SJSA1 (cell line): ENCODE measurements around the gene FAM118A. TPM values are rescaled to one million over a fixed set of nuclear protein-coding genes. Genes with fewer than 3 reads are reported as not detected.
"Not testable (repeated sequence)": the region's sequence is repeated elsewhere in the genome, so short reads cannot be mapped to it uniquely, and the experiment has no call there.

ENCODE experiments used
- DNase-seq, 2 experiments: peaks; one replicate each; pipeline ENCODE4 v3.0.0-alpha.2; 2015 to 2020; ENCODE audit warnings: low spot score in 2 of 2, low read depth in 1 of 2
- H3K27ac ChIP-seq: fragments of 250-450 bp; sonication (Bioruptor Pico); 2 replicates; pipeline ENCODE4 v1.5.1; 2020; ENCODE audit warnings: mild to moderate bottlenecking, moderate library complexity
- H3K27me3 ChIP-seq: fragments of 250-450 bp; sonication (Bioruptor Pico); replicated peaks from 2 replicates; pipeline ENCODE4 v1.5.1; 2020; ENCODE audit warnings: mild to moderate bottlenecking, moderate library complexity
- H3K36me3 ChIP-seq: fragments of 250-450 bp; sonication (Bioruptor Pico); 2 replicates; pipeline ENCODE4 v1.5.1; 2020; ENCODE audit warnings: mild to moderate bottlenecking
- H3K4me1 ChIP-seq: fragments of 250-450 bp; sonication (Bioruptor Pico); replicated peaks from 2 replicates; pipeline ENCODE4 v1.6.1; 2021; ENCODE audit warnings: mild to moderate bottlenecking
- H3K4me3 ChIP-seq: fragments of 250-450 bp; sonication (Bioruptor Pico); 2 replicates; pipeline ENCODE4 v1.5.1; 2020; ENCODE audit warnings: mild to moderate bottlenecking
- H3K9me3 ChIP-seq: fragments of 250-450 bp; sonication (Bioruptor Pico); replicated peaks from 2 replicates; pipeline ENCODE4 v1.5.1; 2020; ENCODE audit warnings: mild to moderate bottlenecking
- total RNA-seq: library from RNA; depleted of rRNA; stranded (reverse); fragments of >200 nt; shearing (Covaris generic); gene quantifications from 2 replicates; pipeline ENCODE4 v1.2.3, GENCODE V29; 2014

The FAM118A gene
- total RNA-seq, 1 experiment from 2014 or later, result 19.8 TPM

GRCh38 chr22:45321827-45322226, 12.1 kb downstream of the FAM118A start:
- Histone ChIP-seq H3K27ac (no peak overlapping the region), H3K36me3 (peaks cover 43% of the 10 kb centered on the region), H3K4me3 (no peak overlapping the region), H3K27me3 (no peaks in the 10 kb centered on the region), H3K9me3 (no peaks in the 10 kb centered on the region), H3K4me1 (peaks cover 44% of the 10 kb centered on the region)
- DNase-seq, result no peak

GRCh38 chr22:45322873-45323525, 13.3 kb downstream of the FAM118A start:
- DNase-seq, result no peak
- peaks cover 52% of the 10 kb centered on the region for H3K36me3 ChIP-seq
- H3K27me3 ChIP-seq, result no peaks in the 10 kb centered on the region
- H3K4me1 ChIP-seq, result peaks cover 33% of the 10 kb centered on the region
- no peaks in the 10 kb centered on the region for H3K9me3 ChIP-seq
- no peak overlapping the region for H3K27ac ChIP-seq
- no peak overlapping the region for H3K4me3 ChIP-seq

GRCh38 chr22:45323695-45324094, 14.0 kb downstream of the FAM118A start:
- H3K9me3 ChIP-seq, result no peaks in the 10 kb centered on the region
- peaks cover 26% of the 10 kb centered on the region for H3K4me1 ChIP-seq
- peaks cover 55% of the 10 kb centered on the region for H3K36me3 ChIP-seq
- no peak for DNase-seq
- H3K27ac ChIP-seq, result no peak overlapping the region
- no peaks in the 10 kb centered on the region for H3K27me3 ChIP-seq
- H3K4me3 ChIP-seq, result no peak overlapping the region

GRCh38 chr22:45324311-45324711, 14.6 kb downstream of the FAM118A start:
- no peak for DNase-seq
- peaks cover 60% of the 10 kb centered on the region for H3K36me3 ChIP-seq
- H3K4me3 ChIP-seq, result no peak overlapping the region
- H3K27me3 ChIP-seq, result no peaks in the 10 kb centered on the region
- H3K27ac ChIP-seq, result no peak overlapping the region
- no peaks in the 10 kb centered on the region for H3K9me3 ChIP-seq
- H3K4me1 ChIP-seq, result peaks cover 20% of the 10 kb centered on the region

- not testable (repeated sequence) for H3K27me3 ChIP-seq, H3K4me3 ChIP-seq, DNase-seq, H3K27ac ChIP-seq, H3K4me1 ChIP-seq, H3K9me3 ChIP-seq
- peaks cover 78% of the 10 kb centered on the region for H3K36me3 ChIP-seq
Measured at GRCh38 chr22:45328261-45328660, 18.5 kb downstream of the FAM118A start.

GRCh38 chr22:45328822-45329529, 19.2 kb downstream of the FAM118A start:
- DNase-seq, result no peak
- no peaks in the 10 kb centered on the region for H3K4me1 ChIP-seq
- H3K36me3 ChIP-seq, result peaks cover 75% of the 10 kb centered on the region
- H3K27ac ChIP-seq, result no peak overlapping the region
- no peaks in the 10 kb centered on the region for H3K27me3 ChIP-seq
- H3K9me3 ChIP-seq, result no peaks in the 10 kb centered on the region
- H3K4me3 ChIP-seq, result no peak overlapping the region

GRCh38 chr22:45329530-45329936, 19.8 kb downstream of the FAM118A start:
- H3K27me3 ChIP-seq, result no peaks in the 10 kb centered on the region
- DNase-seq, result no peak
- peaks cover 75% of the 10 kb centered on the region for H3K36me3 ChIP-seq
- no peaks in the 10 kb centered on the region for H3K9me3 ChIP-seq
- no peaks in the 10 kb centered on the region for H3K4me1 ChIP-seq
- no peak overlapping the region for H3K4me3 ChIP-seq
- no peak overlapping the region for H3K27ac ChIP-seq

- Histone ChIP-seq H3K27me3 (no peaks in the 10 kb centered on the region), H3K4me3 (no peak overlapping the region), H3K4me1 (no peaks in the 10 kb centered on the region), H3K36me3 (peaks cover 75% of the 10 kb centered on the region), H3K9me3 (no peaks in the 10 kb centered on the region), H3K27ac (no peak overlapping the region)
- no peak for DNase-seq
Measured at GRCh38 chr22:45330548-45330947, 20.8 kb downstream of the FAM118A start.

GRCh38 chr22:45331486-45331885, 21.8 kb downstream of the FAM118A start:
- H3K9me3 ChIP-seq, result no peaks in the 10 kb centered on the region
- peaks cover 80% of the 10 kb centered on the region for H3K36me3 ChIP-seq
- H3K4me1 ChIP-seq, result no peaks in the 10 kb centered on the region
- no peak for DNase-seq
- H3K27me3 ChIP-seq, result no peaks in the 10 kb centered on the region
- H3K27ac ChIP-seq, result no peak overlapping the region
- no peak overlapping the region for H3K4me3 ChIP-seq

- H3K4me1 ChIP-seq, result no peaks in the 10 kb centered on the region
- DNase-seq, result no peak
- H3K36me3 ChIP-seq, result peaks cover 81% of the 10 kb centered on the region
- H3K4me3 ChIP-seq, result no peak overlapping the region
- H3K9me3 ChIP-seq, result no peaks in the 10 kb centered on the region
- H3K27me3 ChIP-seq, result no peaks in the 10 kb centered on the region
- no peak overlapping the region for H3K27ac ChIP-seq
Measured at GRCh38 chr22:45332001-45332400, 22.3 kb downstream of the FAM118A start.

GRCh38 chr22:45334068-45334467, 24.3 kb downstream of the FAM118A start:
- H3K4me1 ChIP-seq, result no peaks in the 10 kb centered on the region
- H3K4me3 ChIP-seq, result no peak overlapping the region
- DNase-seq, result no peak
- H3K27me3 ChIP-seq, result no peaks in the 10 kb centered on the region
- no peaks in the 10 kb centered on the region for H3K9me3 ChIP-seq
- peaks cover 77% of the 10 kb centered on the region for H3K36me3 ChIP-seq
- H3K27ac ChIP-seq, result no peak overlapping the region

GRCh38 chr22:45334528-45334927, 24.8 kb downstream of the FAM118A start:
- Histone ChIP-seq H3K4me1 (no peaks in the 10 kb centered on the region), H3K27me3 (no peaks in the 10 kb centered on the region), H3K27ac (no peak overlapping the region), H3K36me3 (peaks cover 72% of the 10 kb centered on the region), H3K9me3 (no peaks in the 10 kb centered on the region), H3K4me3 (no peak overlapping the region)
- no peak for DNase-seq

GRCh38 chr22:45335021-45335818, 25.5 kb downstream of the FAM118A start:
- no peak overlapping the region for H3K27ac ChIP-seq
- no peaks in the 10 kb centered on the region for H3K27me3 ChIP-seq
- H3K4me1 ChIP-seq, result no peaks in the 10 kb centered on the region
- H3K36me3 ChIP-seq, result peaks cover 72% of the 10 kb centered on the region
- H3K9me3 ChIP-seq, result no peaks in the 10 kb centered on the region
- DNase-seq, result no peak
- H3K4me3 ChIP-seq, result no peak overlapping the region
